Measurements from ENCODE around the gene PTPRO. TPM values are rescaled to one million over a fixed set of nuclear protein-coding genes. Genes with fewer than 3 reads are reported as not detected.

Gene PTPRO
- total and polyA plus RNA-seq, 3 donors from 2014 or later: 1.1 to 1.9 (median 1.6) TPM

- H3K4me3 ChIP-seq: no peak overlapping the region
- no peaks in the 10 kb centered on the region for H3K27me3 ChIP-seq
- TF ChIP-seq POLR2A (IDR thresholded peaks at IDR 0.05) (no peak), CTCF (IDR thresholded peaks at IDR 0.05) (no peak)
- no peaks in the 10 kb centered on the region for H3K4me1 ChIP-seq
- intact Hi-C loops (cut with DNase I; ENCODE audit: low total_unique reads): no loop called here
- no peak overlapping the region for H3K27ac ChIP-seq
- DNase-seq: no peak
- no peaks in the 10 kb centered on the region for H3K36me3 ChIP-seq (ENCODE audit: low read depth, missing control alignments)
- H3K9me3 ChIP-seq: no peaks in the 10 kb centered on the region
- WGBS, 2 donors: 79 to 87% methylated on average over 3 of the region's 3 CpGs
Measured at GRCh38 chr12:15356951-15357364, 34.6 kb downstream of the PTPRO start.

- no peak for DNase-seq
- no peak for TF ChIP-seq CTCF (IDR thresholded peaks at IDR 0.05)
- TF ChIP-seq POLR2A (IDR thresholded peaks at IDR 0.05): no peak
- Histone ChIP-seq H3K27ac (no peak overlapping the region), H3K27me3 (no peaks in the 10 kb centered on the region), H3K4me3 (no peak overlapping the region), H3K36me3 (ENCODE audit: low read depth, missing control alignments) (no peaks in the 10 kb centered on the region), H3K4me1 (no peaks in the 10 kb centered on the region), H3K9me3 (no peaks in the 10 kb centered on the region)
- 59 to 76% methylated on average over 4 of the region's 4 CpGs for WGBS, 2 donors
- intact Hi-C loops (cut with DNase I; ENCODE audit: low total_unique reads): no loop called here
Measured at GRCh38 chr12:15364221-15365160, 42.2 kb downstream of the PTPRO start.

- H3K27me3 ChIP-seq: no peaks in the 10 kb centered on the region
- no peak overlapping the region for H3K27ac ChIP-seq
- no peaks in the 10 kb centered on the region for H3K9me3 ChIP-seq
- WGBS, 2 donors: 54 to 59% methylated on average over 4 of the region's 4 CpGs
- TF ChIP-seq CTCF (IDR thresholded peaks at IDR 0.05): no peak
- TF ChIP-seq POLR2A (IDR thresholded peaks at IDR 0.05): no peak
- DNase-seq: no peak
- no peaks in the 10 kb centered on the region for H3K36me3 ChIP-seq (ENCODE audit: low read depth, missing control alignments)
- intact Hi-C loops (cut with DNase I; ENCODE audit: low total_unique reads): no loop called here
- no peak overlapping the region for H3K4me3 ChIP-seq
- H3K4me1 ChIP-seq: no peaks in the 10 kb centered on the region
Measured at GRCh38 chr12:15368812-15369211, 46.5 kb downstream of the PTPRO start.

GRCh38 chr12:15372352-15372751 lies 50.0 kb downstream of the PTPRO start:
- 62 to 76% methylated on average over 2 of the region's 2 CpGs for WGBS, 2 donors
- no peak for DNase-seq
- Histone ChIP-seq H3K9me3 (no peaks in the 10 kb centered on the region), H3K4me3 (no peak overlapping the region), H3K36me3 (ENCODE audit: low read depth, missing control alignments) (no peaks in the 10 kb centered on the region), H3K27ac (no peak overlapping the region), H3K4me1 (no peaks in the 10 kb centered on the region), H3K27me3 (no peaks in the 10 kb centered on the region)
- TF ChIP-seq CTCF (IDR thresholded peaks at IDR 0.05) (no peak), POLR2A (IDR thresholded peaks at IDR 0.05) (no peak)
- intact Hi-C loops (cut with DNase I; ENCODE audit: low total_unique reads): no loop called here
